ENCODE results near the gene ADAMTSL3. TPM values are rescaled to one million over a fixed set of nuclear protein-coding genes. Genes with fewer than 3 reads are reported as not detected.

The ADAMTSL3 gene
- total RNA-seq, 1 donor from 2014 or later, result 0.67 TPM

DNA sequence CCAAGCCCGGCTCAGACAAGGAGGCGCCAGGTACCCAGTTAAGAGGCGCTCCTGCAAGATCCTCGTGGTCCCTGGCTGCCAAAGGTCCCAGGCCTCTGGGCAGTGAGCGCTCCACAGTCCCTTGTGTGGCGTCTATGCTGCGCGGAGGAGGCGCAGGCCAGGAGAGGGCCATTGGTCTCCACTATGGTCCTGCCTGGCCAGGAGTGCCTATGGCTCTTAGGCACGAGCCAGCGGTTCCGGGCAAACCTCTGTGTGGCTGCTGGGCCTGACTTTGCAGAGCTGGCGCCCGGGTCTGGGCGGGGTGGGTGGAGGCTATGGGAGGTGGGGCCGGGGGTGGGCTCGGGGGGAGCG lies 660 bp upstream of the ADAMTSL3 start:
- Histone ChIP-seq H3K27me3 (ENCODE audit: control insufficient read depth, insufficient read depth, low read length) (peaks cover 11% of the 10 kb centered on the region), H3K4me3 (ENCODE audit: low read depth, low read length) (no peak overlapping the region), H3K36me3 (ENCODE audit: control insufficient read depth, insufficient read depth, low read length) (no peaks in the 10 kb centered on the region)
- no peak for DNase-seq (ENCODE audit: low read depth)
- TF ChIP-seq, protein P1, sequence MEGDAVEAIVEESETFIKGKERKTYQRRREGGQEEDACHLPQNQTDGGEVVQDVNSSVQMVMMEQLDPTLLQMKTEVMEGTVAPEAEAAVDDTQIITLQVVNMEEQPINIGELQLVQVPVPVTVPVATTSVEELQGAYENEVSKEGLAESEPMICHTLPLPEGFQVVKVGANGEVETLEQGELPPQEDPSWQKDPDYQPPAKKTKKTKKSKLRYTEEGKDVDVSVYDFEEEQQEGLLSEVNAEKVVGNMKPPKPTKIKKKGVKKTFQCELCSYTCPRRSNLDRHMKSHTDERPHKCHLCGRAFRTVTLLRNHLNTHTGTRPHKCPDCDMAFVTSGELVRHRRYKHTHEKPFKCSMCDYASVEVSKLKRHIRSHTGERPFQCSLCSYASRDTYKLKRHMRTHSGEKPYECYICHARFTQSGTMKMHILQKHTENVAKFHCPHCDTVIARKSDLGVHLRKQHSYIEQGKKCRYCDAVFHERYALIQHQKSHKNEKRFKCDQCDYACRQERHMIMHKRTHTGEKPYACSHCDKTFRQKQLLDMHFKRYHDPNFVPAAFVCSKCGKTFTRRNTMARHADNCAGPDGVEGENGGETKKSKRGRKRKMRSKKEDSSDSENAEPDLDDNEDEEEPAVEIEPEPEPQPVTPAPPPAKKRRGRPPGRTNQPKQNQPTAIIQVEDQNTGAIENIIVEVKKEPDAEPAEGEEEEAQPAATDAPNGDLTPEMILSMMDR (IDR thresholded peaks at IDR 0.05; ENCODE audit: insufficient read depth, low read length, poor library complexity, severe bottlenecking), result no peak

GRCh38 chr15:83654379-83655236 lies 685 bp downstream of the ADAMTSL3 start:
- Histone ChIP-seq H3K27me3 (ENCODE audit: control insufficient read depth, insufficient read depth, low read length) (peaks cover 11% of the 10 kb centered on the region), H3K36me3 (ENCODE audit: control insufficient read depth, insufficient read depth, low read length) (no peaks in the 10 kb centered on the region), H3K4me3 (ENCODE audit: low read depth, low read length) (peak overlapping the region; percentile 41)
- TF ChIP-seq, protein P1 (IDR thresholded peaks at IDR 0.05; ENCODE audit: insufficient read depth, low read length, poor library complexity, severe bottlenecking), result peak; percentile 13
- DNase-seq (ENCODE audit: low read depth), result no peak

GRCh38 chr15:83655237-83655616 lies 1.3 kb downstream of the ADAMTSL3 start:
- TF ChIP-seq, protein P1 (IDR thresholded peaks at IDR 0.05; ENCODE audit: insufficient read depth, low read length, poor library complexity, severe bottlenecking), result no peak
- Histone ChIP-seq H3K4me3 (ENCODE audit: low read depth, low read length) (no peak overlapping the region), H3K27me3 (ENCODE audit: control insufficient read depth, insufficient read depth, low read length) (peaks cover 11% of the 10 kb centered on the region), H3K36me3 (ENCODE audit: control insufficient read depth, insufficient read depth, low read length) (no peaks in the 10 kb centered on the region)
- no peak for DNase-seq (ENCODE audit: low read depth)

- H3K36me3 ChIP-seq (ENCODE audit: control insufficient read depth, insufficient read depth, low read length), result no peaks in the 10 kb centered on the region
- no peak for DNase-seq (ENCODE audit: low read depth)
- TF ChIP-seq, protein P1 (IDR thresholded peaks at IDR 0.05; ENCODE audit: insufficient read depth, low read length, poor library complexity, severe bottlenecking), result no peak
- peaks cover 11% of the 10 kb centered on the region for H3K27me3 ChIP-seq (ENCODE audit: control insufficient read depth, insufficient read depth, low read length)
- no peak overlapping the region for H3K4me3 ChIP-seq (ENCODE audit: low read depth, low read length)
These were observed 2.3 kb downstream of the ADAMTSL3 start for GRCh38 chr15:83656192-83656591.

DNA sequence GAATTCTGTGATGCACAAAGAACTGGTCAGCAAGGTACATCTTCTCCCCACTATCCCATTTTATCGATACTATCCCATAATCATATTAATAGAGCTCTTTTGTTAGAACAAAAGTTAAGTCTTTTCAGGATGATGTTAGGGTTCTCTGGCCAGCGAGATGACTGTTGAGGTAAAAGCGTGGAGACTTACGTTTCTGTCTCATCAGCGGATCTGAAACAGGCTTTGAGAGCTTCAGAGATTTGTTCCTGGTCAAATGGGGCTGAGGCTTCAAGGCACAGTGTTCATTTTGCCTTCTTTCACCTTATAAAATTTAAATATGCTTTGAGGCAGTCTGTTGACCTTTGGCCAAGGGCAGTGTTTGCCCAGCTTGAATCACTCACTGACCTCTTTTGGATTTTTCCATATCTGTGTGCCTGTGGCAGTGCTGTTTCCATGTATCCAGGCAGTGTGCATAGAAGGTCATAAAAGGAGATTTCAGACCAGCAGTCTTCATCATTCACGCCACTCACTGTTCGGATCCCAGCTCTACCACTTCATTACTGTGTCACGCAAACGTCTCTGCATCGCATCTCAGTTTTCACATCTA lies 3.1 kb downstream of the ADAMTSL3 start:
- no peaks in the 10 kb centered on the region for H3K36me3 ChIP-seq (ENCODE audit: control insufficient read depth, insufficient read depth, low read length)
- DNase-seq (ENCODE audit: low read depth), result no peak
- no peak overlapping the region for H3K4me3 ChIP-seq (ENCODE audit: low read depth, low read length)
- TF ChIP-seq, protein P1 (IDR thresholded peaks at IDR 0.05; ENCODE audit: insufficient read depth, low read length, poor library complexity, severe bottlenecking), result no peak
- peaks cover 11% of the 10 kb centered on the region for H3K27me3 ChIP-seq (ENCODE audit: control insufficient read depth, insufficient read depth, low read length)
